ENCODE data around the gene ZNRF3.
"Not testable (repeated sequence)": the region's sequence is repeated elsewhere in the genome, so short reads cannot be mapped to it uniquely, and the experiment has no call there.

ZNRF3 gene

DNA sequence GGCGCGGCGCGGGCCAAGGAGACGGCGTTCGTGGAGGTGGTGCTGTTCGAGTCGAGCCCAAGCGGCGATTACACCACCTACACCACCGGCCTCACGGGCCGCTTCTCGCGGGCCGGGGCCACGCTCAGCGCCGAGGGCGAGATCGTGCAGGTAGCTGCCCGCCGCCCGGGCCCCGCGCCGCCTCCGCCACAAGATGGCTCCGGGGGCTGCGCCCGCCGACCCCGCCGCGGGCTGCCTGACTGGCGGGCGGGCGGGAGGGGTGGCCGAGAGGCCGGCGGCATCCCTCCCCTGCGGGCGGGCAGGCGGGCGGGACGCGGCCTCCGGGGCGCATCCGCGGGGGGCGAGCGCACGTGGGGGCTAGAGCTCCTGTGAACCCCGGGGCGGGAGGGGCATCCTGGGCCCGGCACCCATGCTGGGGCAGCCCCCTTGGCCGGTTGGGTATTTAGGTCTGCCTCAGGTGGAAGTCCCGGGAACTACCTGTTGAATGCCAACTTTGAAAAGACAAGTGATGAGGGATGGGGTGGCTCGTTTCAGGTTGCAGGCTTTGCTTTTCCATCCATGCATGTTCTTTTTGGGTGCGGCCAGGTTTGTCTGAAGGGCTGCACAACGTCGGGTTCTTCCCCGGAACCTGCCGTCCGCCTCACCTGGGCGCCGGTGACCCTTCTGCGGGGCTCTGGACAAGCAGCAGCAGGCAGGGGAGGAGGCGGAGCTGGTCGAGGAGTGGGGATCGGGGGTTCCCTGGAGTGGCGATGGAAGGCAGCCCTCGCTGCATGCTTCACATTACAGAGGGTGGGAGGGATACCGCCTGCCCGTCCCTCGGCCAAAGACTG, 760 bp downstream of the ZNRF3 start:
- peak overlapping the region; percentile 18 to 77 (median 53) for H3K4me3 ChIP-seq
- peak overlapping the region in 11 of 21 experiments; percentile 12 to 71 (median 46) for H3K27ac ChIP-seq

GRCh38 chr22:28884747-28885350, 1.5 kb downstream of the ZNRF3 start:
- H3K4me3 ChIP-seq, result peak overlapping the region; percentile 18 to 77 (median 53)
- H3K27ac ChIP-seq, result peak overlapping the region in 2 of 21 experiments; percentile 67 to 70

- H3K27ac ChIP-seq, result no peak overlapping the region
- no peak overlapping the region for H3K4me3 ChIP-seq
These were observed 2.6 kb downstream of the ZNRF3 start for GRCh38 chr22:28885939-28886338.

DNA sequence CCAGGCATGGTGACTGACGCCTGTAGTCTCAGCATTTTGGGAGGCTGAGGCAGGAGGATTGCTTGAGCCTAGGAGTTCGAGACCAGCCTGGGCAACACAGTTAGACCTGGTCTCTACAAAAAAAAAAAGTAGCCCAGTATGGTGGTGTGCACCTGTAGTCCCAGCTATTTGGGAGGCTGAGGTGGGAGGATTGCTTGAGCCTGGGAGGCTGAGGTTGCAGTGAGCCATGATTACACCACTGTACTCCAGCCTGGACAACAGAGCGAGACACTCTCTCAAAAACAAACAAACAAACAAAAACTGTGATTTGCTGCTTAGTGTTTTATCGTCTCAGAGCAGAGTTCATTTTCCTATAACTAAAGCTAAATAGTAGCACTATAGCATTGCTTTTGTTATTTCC, 3.3 kb downstream of the ZNRF3 start:
- not testable (repeated sequence) for H3K4me3 ChIP-seq, H3K27ac ChIP-seq

- Histone ChIP-seq H3K4me3 (no peak overlapping the region), H3K27ac (no peak overlapping the region)
These were observed 4.5 kb downstream of the ZNRF3 start for GRCh38 chr22:28887725-28888459.

DNA sequence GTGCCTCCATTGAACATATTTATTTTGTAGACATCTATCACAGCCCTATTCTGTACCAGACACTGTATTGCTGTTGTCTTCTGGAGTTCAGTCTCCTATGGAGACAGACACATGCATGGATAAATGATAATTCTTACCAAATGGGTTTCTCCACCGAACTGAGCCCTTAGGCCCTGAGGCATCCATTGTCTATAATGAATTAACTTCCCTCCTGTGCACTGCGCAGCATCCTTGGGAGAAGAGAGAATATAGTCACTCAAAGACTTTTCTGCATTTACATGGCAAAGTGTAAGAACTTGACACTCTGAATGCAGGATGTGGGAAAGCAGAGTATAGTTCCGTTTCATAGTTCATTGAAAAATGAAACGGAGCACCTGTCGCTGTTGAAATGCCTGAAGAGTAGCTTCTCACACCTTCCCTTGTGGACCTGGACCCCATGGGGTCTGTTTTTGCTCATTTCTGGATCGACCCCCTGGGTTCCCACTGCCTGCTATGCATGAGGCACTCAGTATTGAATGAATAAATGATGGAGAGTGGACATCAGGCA, 6.2 kb downstream of the ZNRF3 start:
- Histone ChIP-seq H3K27ac (no peak overlapping the region), H3K4me3 (no peak overlapping the region)

GRCh38 chr22:28891156-28891733, 7.9 kb downstream of the ZNRF3 start:
- no peak overlapping the region for H3K4me3 ChIP-seq
- no peak overlapping the region for H3K27ac ChIP-seq

DNA sequence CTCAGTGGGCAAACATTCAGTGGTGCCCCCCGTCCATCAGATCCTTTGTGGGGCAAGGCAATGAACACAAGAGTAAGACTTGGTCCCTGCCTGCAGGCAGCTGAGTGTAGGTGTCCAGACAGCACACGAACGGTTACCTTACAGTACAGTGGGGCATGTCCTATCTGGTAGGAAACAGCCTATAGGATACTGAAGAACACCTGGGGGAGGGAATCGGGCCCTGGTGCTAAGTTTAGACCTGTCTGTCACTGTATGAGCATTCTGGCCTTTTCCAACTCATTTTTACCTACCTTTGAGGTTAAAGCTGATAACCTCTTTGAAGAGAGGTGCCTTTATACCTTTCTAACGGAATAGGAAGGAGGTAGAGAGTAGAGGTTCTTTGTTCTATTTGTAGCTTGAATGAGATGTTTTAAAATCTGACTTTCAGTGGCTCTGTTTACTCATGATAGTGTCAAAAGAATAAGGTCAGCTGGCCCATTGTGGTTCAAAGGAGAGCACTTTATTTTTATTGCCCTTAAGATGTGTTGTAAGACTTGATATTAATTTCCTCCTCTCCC, 8.9 kb downstream of the ZNRF3 start:
- no peak overlapping the region for H3K27ac ChIP-seq
- no peak overlapping the region for H3K4me3 ChIP-seq

- H3K4me3 ChIP-seq, result no peak overlapping the region
- peak overlapping the region in 1 of 21 experiments; percentile 13 for H3K27ac ChIP-seq
These were observed 10.4 kb downstream of the ZNRF3 start for GRCh38 chr22:28893810-28894209.

- Histone ChIP-seq H3K27ac (peak overlapping the region in 10 of 21 experiments; percentile 12 to 63 (median 40)), H3K4me3 (no peak overlapping the region)
These were observed 11.0 kb downstream of the ZNRF3 start for GRCh38 chr22:28894334-28894733.

DNA sequence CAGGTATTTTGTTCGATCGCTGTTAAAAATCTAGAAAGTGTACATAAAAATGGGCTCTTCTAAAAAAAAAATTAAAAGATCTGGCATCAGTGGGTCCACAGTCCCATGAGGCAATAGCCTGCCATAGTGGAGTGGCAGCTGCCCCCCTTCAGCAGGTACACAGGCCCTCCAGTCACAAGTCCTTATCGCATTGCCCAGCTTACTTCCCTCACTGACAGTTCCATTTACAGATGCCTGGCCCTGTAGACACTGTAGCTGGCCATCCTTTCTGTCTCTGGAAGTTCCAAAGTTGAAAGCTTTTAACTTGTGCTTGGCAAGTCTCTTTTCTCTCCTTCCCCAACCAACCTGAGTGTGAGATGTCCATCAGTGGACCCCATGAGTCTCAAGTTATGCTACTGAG, 11.4 kb downstream of the ZNRF3 start:
- H3K27ac ChIP-seq, result peak overlapping the region in 9 of 21 experiments; percentile 12 to 63 (median 43)
- H3K4me3 ChIP-seq, result no peak overlapping the region

DNA sequence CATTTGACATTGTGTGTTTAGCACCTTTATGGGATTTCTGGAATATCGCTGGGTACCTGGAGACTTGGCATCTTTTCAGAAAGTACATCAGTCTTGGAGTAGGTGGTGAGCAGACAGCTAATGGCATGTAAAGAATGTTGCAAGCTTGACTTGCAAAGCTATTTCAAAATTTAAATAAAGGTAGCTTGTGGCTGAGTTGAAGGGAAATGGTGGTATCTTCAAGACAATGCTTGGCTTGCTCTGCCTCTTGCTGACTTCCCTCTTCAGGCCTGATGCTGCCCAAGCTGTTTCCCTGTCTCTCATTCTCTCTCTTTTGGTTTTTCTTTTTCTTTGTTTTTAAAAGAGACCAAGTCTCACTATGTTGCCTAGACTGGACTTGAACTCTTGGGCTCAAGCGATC, 13.2 kb downstream of the ZNRF3 start:
- no peak overlapping the region for H3K4me3 ChIP-seq
- H3K27ac ChIP-seq, result no peak overlapping the region

DNA sequence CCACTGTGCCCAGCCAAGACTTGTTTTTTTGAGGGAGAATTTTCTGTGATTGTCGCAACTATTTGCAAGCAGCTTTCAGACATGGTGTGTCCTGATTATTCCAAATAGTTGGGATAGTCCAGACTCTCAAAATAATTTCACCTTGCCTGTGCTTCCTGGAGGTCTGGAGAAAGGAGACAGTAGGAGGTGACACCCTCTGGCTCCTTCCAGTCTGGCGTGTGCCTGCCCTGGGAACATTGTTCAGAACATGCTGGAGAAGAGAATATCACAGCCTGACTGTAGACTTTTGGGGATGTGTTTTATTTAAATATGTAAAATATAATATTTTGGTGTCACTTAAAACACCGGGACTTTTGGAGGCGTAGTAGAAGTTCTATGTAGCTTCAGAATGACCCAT, 14.9 kb downstream of the ZNRF3 start:
- Histone ChIP-seq H3K27ac (no peak overlapping the region), H3K4me3 (no peak overlapping the region)

GRCh38 chr22:28899199-28899853, 16.0 kb downstream of the ZNRF3 start:
- Histone ChIP-seq H3K4me3 (no peak overlapping the region), H3K27ac (peak overlapping the region in 1 of 21 experiments; percentile 14)

GRCh38 chr22:28900379-28900925, 17.1 kb downstream of the ZNRF3 start:
- H3K27ac ChIP-seq, result no peak overlapping the region
- no peak overlapping the region for H3K4me3 ChIP-seq

GRCh38 chr22:28902490-28902889, 19.1 kb downstream of the ZNRF3 start:
- H3K27ac ChIP-seq, result peak overlapping the region in 1 of 21 experiments; percentile 51
- no peak overlapping the region for H3K4me3 ChIP-seq

DNA sequence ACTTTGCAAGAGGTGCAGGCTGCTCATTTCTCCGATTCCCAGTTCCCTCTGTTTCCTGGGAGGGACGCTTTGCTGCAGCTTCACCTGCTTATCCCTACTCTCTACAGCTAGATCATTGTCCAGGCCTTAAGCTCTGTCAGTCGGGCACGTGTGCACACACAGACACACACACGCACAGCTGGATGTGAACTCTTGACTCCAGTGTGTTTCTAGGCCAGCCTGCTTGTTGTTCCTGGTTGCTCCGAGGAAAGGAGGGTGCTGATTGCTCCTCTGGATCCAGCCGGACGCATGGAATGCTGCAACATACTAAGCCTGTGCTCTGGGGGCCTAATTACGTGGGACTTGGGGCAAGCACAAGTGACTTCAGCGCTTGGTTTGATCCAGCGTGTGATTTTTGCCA, 19.7 kb downstream of the ZNRF3 start:
- H3K4me3 ChIP-seq, result no peak overlapping the region

DNA sequence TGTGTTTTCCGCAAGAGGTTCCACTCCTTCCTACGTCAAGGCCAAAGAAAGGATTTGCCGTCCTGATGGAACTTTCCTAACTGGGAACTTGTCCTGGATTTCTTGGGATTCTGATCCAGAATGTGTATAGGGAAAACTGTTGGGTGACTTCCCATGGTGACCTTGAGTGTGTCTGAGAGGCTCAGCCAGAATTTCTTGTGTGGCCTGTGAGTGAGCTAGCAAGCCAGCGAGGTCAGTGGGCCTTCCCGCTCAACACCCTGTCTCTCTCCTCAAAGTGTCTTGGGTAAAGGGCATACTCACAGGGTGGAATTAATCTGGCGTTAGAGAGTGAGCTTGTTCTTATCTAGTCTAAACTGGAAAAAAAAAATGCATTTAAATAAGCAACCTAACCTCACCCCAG, 20.4 kb downstream of the ZNRF3 start:
- Histone ChIP-seq H3K4me3 (no peak overlapping the region), H3K27ac (peak overlapping the region in 15 of 21 experiments; percentile 5 to 76 (median 44))

More for the DNA sequence above, 19.7 kb downstream of the ZNRF3 start:
- H3K27ac ChIP-seq, result peak overlapping the region in 6 of 21 experiments; percentile 33 to 72 (median 56)
